HepG2 (cell line): ENCODE measurements around the gene CRAMP1. TPM values are rescaled to one million over a fixed set of nuclear protein-coding genes. Genes with fewer than 3 reads are reported as not detected.

Experiments
- ARHGAP35 ChIP-seq: sonication (generic); formaldehyde crosslinking; IDR thresholded peaks from 2 replicates; pipeline ENCODE4 v1.9.0; 2022; ENCODE audit warnings: mild to moderate bottlenecking, inconsistent platforms, moderate library complexity, missing genetic modification reagents, borderline replicate concordance
- ARNT ChIP-seq: fragments of 450-650 bp; IDR thresholded peaks from 2 replicates; pipeline ENCODE4 v1.6.1; 2017
- BRCA1 ChIP-seq: sonication (generic); formaldehyde crosslinking; IDR thresholded peaks from 2 replicates; pipeline ENCODE4 v1.4.0; 2020; ENCODE audit warnings: missing genetic modification reagents
- CC2D1A ChIP-seq: sonication (generic); formaldehyde crosslinking; IDR thresholded peaks from 2 replicates; pipeline ENCODE4 v1.8.1; 2023; ENCODE audit warnings: mild to moderate bottlenecking, missing genetic modification reagents
- FOXK2 ChIP-seq: fragments of 450-650 bp; IDR thresholded peaks from 2 replicates; pipeline ENCODE4 v1.6.1; 2016
- JUN ChIP-seq: sonication (generic); formaldehyde crosslinking; IDR thresholded peaks from 2 replicates; pipeline ENCODE4 v1.4.0; 2020; ENCODE audit warnings: mild to moderate bottlenecking, missing genetic modification reagents
- MAF1 ChIP-seq: sonication (generic); formaldehyde crosslinking; IDR thresholded peaks from 2 replicates; pipeline ENCODE4 v1.5.0; 2020; ENCODE audit warnings: missing genetic modification reagents, borderline replicate concordance
- MEIS2 ChIP-seq: sonication (generic); formaldehyde crosslinking; IDR thresholded peaks from 2 replicates; pipeline ENCODE4 v1.9.0; 2021; ENCODE audit warnings: mild to moderate bottlenecking, missing genetic modification reagents
- PHF21A ChIP-seq: sonication (generic); formaldehyde crosslinking; IDR thresholded peaks from 2 replicates; pipeline ENCODE4 v1.5.0; 2020; ENCODE audit warnings: mild to moderate bottlenecking, missing genetic modification reagents
- RARG ChIP-seq: sonication (generic); formaldehyde crosslinking; IDR thresholded peaks from 2 replicates; pipeline ENCODE4 v1.4.0; 2020; ENCODE audit warnings: low read depth, mild to moderate bottlenecking, missing genetic modification reagents
- RBM39 ChIP-seq: fragments of 200-400 bp; formaldehyde crosslinking; IDR thresholded peaks from one replicate; pipeline ENCODE4 v1.6.1; 2018; ENCODE audit warnings: antibody characterized with exemption, mild to moderate bottlenecking, low read depth, low read length; ENCODE audit not compliant: poor library complexity, severe bottlenecking
- SAP130 ChIP-seq: IDR thresholded peaks from 2 replicates; pipeline ENCODE4 v1.6.1; 2016; ENCODE audit warnings: low read depth
- U2AF2 ChIP-seq: fragments of 200-400 bp; formaldehyde crosslinking; IDR thresholded peaks from 2 replicates; pipeline ENCODE4 v1.6.1; 2017; ENCODE audit warnings: low read depth, mild to moderate bottlenecking, low read length
- ZNF530 ChIP-seq: sonication (generic); formaldehyde crosslinking; IDR thresholded peaks from 2 replicates; pipeline ENCODE4 v1.5.0; 2020; ENCODE audit warnings: low read depth, mild to moderate bottlenecking, missing genetic modification reagents
- ZNF549 ChIP-seq: sonication (generic); formaldehyde crosslinking; IDR thresholded peaks from 2 replicates; pipeline ENCODE4 v1.5.0; 2020; ENCODE audit warnings: missing genetic modification reagents
- ZNF558 ChIP-seq: sonication (generic); formaldehyde crosslinking; IDR thresholded peaks from 2 replicates; pipeline ENCODE4 v1.9.0; 2022; ENCODE audit warnings: mild to moderate bottlenecking, missing genetic modification reagents, borderline replicate concordance
- ZNF672 ChIP-seq: sonication (generic); formaldehyde crosslinking; IDR thresholded peaks from 2 replicates; pipeline ENCODE4 v1.8.1; 2022; ENCODE audit warnings: missing genetic modification reagents
- polyA plus RNA-seq, 8 experiments: library from polyadenylated mRNA; depleted of rRNA in 3 of 8; stranded (reverse) in 7 of 8; unstranded in 1 of 8; fragments of >200 nt; fragmentation: Illumina TruSeq in 4 of 8; extraction: Trizol in 4 of 8; gene quantifications; 2 replicates each; pipeline versions ENCODE4 v1.2.1 to v1.2.3, GENCODE V29; 2011 to 2016; ENCODE audit warnings: low read depth in 4 of 8, missing spikeins in 1 of 8, mixed read lengths in 1 of 8; ENCODE audit not compliant: insufficient read depth in 1 of 8
- total RNA-seq, 5 experiments: library from RNA; depleted of rRNA; stranded (reverse); fragments of >200 nt; fragmentation: Illumina TruSeq; extraction: Trizol; gene quantifications; 2 replicates each; pipeline ENCODE4 v1.2.3, GENCODE V29; 2016; ENCODE audit warnings: low read depth in 1 of 5
- TF ChIP-seq, protein P1 (sequence below): IDR thresholded peaks from 2 replicates; pipeline ENCODE4 v1.6.1; 2016; ENCODE audit warnings: mild to moderate bottlenecking
- TF ChIP-seq, protein P2 (sequence below): IDR thresholded peaks from 2 replicates; pipeline ENCODE4 v1.6.1; 2016; ENCODE audit warnings: low read depth, control low read depth
- TF ChIP-seq, protein P3 (sequence below): sonication (generic); formaldehyde crosslinking; IDR thresholded peaks from 2 replicates; pipeline ENCODE4 v1.9.0; 2022; ENCODE audit warnings: low read depth, missing genetic modification reagents
- TF ChIP-seq, protein P4 (sequence below): sonication (generic); formaldehyde crosslinking; IDR thresholded peaks from 2 replicates; pipeline ENCODE4 v1.4.0; 2020; ENCODE audit warnings: missing genetic modification reagents
- TF ChIP-seq, protein P5 (sequence below): sonication (generic); formaldehyde crosslinking; IDR thresholded peaks from 2 replicates; pipeline ENCODE4 v1.9.0; 2021; ENCODE audit warnings: missing genetic modification reagents, mild to moderate bottlenecking, borderline replicate concordance
- TF ChIP-seq, protein P6 (sequence below): sonication (generic); formaldehyde crosslinking; IDR thresholded peaks from 2 replicates; pipeline ENCODE4 v1.4.0; 2020; ENCODE audit warnings: missing genetic modification reagents, mild to moderate bottlenecking, borderline replicate concordance

Gene CRAMP1
- total and polyA plus RNA-seq, 2 of the 13 experiments (the other 11 are each of a cell fraction or from before 2014, with no cell fraction given): 6.8 to 9.7 TPM

DNA sequence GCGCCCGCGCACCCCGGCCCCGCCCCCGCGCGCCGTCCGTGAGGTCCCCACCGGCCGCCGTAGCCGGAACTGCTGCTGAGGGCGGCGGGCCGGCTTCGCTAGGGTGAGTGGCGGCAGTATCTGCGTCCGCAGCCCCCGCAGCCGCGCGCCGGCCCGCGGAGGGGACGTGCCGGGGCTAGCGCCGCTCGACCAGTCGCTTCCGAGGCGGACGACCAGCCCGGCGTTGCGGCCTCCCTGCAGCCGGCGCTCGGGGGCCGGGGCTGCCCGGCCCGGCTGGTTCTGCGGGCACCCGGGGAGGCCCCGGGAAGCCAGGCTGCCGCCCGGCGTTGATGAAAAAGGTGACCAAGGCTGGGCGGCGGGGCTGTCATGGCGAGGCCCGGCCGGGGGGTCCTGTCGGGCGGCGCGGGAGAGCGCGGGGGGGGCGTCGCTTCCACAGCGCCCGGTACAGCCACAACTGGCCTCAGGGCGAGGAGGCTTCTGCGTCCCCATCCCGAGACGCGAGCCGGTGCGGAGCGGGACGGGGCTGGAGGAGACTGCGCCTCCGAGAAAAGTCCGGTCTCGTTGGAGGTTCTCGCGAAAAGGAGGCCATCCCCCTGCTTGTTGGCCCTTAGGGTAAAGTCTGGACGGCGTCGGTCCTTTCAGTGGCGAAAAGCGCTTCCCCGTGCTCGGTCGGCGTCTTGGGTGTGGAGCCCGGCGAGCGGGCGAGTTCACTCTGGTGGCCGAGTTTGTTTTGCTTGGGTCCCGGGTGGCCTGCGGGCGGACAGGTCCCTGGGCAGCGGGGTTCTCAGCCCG, at the start of gene CRAMP1 (continued):
- TF ChIP-seq SAP130 (CRISPR knock-in tag): peak; percentile 64
- no peak for TF ChIP-seq BRCA1 (CRISPR knock-in tag)
- no peak for TF ChIP-seq ZNF558 (CRISPR knock-in tag)
- no peak for TF ChIP-seq CC2D1A
- TF ChIP-seq MEIS2 (CRISPR knock-in tag): no peak
- peak; percentile 17 for TF ChIP-seq RBM39
- no peak for TF ChIP-seq MAF1 (CRISPR knock-in tag)
- TF ChIP-seq U2AF2: no peak
- no peak for TF ChIP-seq ZNF672 (CRISPR knock-in tag)
- TF ChIP-seq ZNF530: no peak
- peak; percentile 55; the same call in 1 of the 2 replicates for TF ChIP-seq PHF21A (CRISPR knock-in tag)
- TF ChIP-seq, protein P1, sequence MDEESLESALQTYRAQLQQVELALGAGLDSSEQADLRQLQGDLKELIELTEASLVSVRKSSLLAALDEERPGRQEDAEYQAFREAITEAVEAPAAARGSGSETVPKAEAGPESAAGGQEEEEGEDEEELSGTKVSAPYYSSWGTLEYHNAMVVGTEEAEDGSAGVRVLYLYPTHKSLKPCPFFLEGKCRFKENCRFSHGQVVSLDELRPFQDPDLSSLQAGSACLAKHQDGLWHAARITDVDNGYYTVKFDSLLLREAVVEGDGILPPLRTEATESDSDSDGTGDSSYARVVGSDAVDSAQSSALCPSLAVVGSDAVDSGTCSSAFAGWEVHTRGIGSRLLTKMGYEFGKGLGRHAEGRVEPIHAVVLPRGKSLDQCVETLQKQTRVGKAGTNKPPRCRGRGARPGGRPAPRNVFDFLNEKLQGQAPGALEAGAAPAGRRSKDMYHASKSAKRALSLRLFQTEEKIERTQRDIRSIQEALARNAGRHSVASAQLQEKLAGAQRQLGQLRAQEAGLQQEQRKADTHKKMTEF: no peak
- TF ChIP-seq, protein P2, sequence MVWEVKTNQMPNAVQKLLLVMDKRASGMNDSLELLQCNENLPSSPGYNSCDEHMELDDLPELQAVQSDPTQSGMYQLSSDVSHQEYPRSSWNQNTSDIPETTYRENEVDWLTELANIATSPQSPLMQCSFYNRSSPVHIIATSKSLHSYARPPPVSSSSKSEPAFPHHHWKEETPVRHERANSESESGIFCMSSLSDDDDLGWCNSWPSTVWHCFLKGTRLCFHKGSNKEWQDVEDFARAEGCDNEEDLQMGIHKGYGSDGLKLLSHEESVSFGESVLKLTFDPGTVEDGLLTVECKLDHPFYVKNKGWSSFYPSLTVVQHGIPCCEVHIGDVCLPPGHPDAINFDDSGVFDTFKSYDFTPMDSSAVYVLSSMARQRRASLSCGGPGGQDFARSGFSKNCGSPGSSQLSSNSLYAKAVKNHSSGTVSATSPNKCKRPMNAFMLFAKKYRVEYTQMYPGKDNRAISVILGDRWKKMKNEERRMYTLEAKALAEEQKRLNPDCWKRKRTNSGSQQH (CRISPR knock-in tag): no peak
- TF ChIP-seq, protein P3, sequence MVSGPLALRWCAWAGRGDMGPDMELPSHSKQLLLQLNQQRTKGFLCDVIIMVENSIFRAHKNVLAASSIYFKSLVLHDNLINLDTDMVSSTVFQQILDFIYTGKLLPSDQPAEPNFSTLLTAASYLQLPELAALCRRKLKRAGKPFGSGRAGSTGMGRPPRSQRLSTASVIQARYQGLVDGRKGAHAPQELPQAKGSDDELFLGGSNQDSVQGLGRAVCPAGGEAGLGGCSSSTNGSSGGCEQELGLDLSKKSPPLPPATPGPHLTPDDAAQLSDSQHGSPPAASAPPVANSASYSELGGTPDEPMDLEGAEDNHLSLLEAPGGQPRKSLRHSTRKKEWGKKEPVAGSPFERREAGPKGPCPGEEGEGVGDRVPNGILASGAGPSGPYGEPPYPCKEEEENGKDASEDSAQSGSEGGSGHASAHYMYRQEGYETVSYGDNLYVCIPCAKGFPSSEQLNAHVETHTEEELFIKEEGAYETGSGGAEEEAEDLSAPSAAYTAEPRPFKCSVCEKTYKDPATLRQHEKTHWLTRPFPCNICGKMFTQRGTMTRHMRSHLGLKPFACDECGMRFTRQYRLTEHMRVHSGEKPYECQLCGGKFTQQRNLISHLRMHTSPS (CRISPR knock-in tag): no peak
- TF ChIP-seq ARHGAP35 (CRISPR knock-in tag): no peak
- TF ChIP-seq RARG: no peak
- no peak for TF ChIP-seq JUN (CRISPR knock-in tag)
- TF ChIP-seq, protein P4, sequence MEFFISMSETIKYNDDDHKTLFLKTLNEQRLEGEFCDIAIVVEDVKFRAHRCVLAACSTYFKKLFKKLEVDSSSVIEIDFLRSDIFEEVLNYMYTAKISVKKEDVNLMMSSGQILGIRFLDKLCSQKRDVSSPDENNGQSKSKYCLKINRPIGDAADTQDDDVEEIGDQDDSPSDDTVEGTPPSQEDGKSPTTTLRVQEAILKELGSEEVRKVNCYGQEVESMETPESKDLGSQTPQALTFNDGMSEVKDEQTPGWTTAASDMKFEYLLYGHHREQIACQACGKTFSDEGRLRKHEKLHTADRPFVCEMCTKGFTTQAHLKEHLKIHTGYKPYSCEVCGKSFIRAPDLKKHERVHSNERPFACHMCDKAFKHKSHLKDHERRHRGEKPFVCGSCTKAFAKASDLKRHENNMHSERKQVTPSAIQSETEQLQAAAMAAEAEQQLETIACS (CRISPR knock-in tag): peak; percentile 86
- TF ChIP-seq ZNF549 (CRISPR knock-in tag): no peak
- TF ChIP-seq, protein P5, sequence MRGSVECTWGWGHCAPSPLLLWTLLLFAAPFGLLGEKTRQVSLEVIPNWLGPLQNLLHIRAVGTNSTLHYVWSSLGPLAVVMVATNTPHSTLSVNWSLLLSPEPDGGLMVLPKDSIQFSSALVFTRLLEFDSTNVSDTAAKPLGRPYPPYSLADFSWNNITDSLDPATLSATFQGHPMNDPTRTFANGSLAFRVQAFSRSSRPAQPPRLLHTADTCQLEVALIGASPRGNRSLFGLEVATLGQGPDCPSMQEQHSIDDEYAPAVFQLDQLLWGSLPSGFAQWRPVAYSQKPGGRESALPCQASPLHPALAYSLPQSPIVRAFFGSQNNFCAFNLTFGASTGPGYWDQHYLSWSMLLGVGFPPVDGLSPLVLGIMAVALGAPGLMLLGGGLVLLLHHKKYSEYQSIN (CRISPR knock-in tag): no peak
- TF ChIP-seq ARNT: no peak
- no peak for TF ChIP-seq FOXK2
- TF ChIP-seq, protein P6, sequence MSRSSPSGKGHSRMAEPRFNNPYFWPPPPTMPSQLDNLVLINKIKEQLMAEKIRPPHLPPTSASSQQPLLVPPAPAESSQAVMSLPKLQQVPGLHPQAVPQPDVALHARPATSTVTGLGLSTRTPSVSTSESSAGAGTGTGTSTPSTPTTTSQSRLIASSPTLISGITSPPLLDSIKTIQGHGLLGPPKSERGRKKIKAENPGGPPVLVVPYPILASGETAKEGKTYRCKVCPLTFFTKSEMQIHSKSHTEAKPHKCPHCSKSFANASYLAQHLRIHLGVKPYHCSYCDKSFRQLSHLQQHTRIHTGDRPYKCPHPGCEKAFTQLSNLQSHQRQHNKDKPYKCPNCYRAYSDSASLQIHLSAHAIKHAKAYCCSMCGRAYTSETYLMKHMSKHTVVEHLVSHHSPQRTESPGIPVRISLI: no peak
